ENCODE data around the gene ENPP5.

Gene ENPP5, protein sequence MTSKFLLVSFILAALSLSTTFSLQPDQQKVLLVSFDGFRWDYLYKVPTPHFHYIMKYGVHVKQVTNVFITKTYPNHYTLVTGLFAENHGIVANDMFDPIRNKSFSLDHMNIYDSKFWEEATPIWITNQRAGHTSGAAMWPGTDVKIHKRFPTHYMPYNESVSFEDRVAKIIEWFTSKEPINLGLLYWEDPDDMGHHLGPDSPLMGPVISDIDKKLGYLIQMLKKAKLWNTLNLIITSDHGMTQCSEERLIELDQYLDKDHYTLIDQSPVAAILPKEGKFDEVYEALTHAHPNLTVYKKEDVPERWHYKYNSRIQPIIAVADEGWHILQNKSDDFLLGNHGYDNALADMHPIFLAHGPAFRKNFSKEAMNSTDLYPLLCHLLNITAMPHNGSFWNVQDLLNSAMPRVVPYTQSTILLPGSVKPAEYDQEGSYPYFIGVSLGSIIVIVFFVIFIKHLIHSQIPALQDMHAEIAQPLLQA

DNA sequence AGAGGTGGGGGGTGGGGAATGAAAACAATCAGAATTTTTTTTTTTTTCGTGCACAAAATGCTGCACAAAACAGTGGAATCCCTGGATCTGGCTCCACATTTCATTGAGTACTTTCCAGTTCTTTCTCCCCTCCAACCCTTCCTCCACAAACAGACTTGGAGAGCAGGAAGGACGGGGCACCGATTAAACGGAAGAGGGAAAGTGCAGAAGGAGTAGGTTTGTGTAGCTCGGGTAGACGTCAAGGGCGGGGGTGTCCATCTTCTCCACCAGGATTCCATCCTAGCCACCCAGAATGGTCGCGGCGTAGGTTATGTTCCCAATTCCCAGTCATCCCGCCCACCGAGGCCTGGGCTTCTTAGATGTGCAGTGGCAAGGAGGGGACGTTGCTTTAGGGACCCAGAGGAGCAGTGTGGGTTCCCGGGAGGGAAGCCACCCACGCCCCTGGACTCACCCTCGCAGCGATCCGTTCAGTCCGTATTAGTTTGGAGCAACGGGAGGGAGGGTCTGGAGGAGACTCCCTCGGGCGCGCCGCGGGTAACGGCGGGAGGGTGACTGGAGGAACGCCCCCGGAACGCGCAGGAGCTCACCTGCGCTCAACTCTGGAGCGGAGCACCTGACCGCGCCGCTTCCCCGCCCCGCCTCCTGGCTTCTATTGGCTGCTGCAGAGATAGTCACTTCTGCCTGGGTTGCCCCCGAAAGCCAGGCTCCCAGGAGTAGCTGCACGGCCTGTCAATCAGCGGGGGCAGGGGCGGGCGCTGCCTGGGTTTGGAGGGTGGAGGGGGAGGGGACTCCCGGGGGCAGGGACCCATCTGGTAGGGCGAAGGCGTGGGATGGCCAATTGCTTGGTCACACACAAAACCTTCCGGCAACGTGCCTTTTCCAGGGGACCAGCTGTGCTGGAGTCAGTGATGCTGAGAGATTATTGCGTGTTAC, at the start of gene ENPP5:
Gene ENPP5, minus strand, starts transcription at position 624 of the 933 bp plus-strand sequence. CDS start 2,718 bp downstream, outside the sequence.
- peak within 1 kb of the TSS; percentile 81 for H3K4me3 ChIP-seq (ENCODE audit: low read length)
- TF ChIP-seq, protein P1, sequence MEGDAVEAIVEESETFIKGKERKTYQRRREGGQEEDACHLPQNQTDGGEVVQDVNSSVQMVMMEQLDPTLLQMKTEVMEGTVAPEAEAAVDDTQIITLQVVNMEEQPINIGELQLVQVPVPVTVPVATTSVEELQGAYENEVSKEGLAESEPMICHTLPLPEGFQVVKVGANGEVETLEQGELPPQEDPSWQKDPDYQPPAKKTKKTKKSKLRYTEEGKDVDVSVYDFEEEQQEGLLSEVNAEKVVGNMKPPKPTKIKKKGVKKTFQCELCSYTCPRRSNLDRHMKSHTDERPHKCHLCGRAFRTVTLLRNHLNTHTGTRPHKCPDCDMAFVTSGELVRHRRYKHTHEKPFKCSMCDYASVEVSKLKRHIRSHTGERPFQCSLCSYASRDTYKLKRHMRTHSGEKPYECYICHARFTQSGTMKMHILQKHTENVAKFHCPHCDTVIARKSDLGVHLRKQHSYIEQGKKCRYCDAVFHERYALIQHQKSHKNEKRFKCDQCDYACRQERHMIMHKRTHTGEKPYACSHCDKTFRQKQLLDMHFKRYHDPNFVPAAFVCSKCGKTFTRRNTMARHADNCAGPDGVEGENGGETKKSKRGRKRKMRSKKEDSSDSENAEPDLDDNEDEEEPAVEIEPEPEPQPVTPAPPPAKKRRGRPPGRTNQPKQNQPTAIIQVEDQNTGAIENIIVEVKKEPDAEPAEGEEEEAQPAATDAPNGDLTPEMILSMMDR (IDR thresholded peaks at IDR 0.05; ENCODE audit: low read depth, low read length, poor library complexity, severe bottlenecking): no peak
- TF ChIP-seq EZH2phosphoT487 (IDR thresholded peaks at IDR 0.05; ENCODE audit: borderline replicate concordance, low read length): no peak
- no peaks in the 10 kb centered on the region for H3K79me2 ChIP-seq (ENCODE audit: control insufficient read depth, low read length)
- H3K4me1 ChIP-seq (ENCODE audit: control insufficient read depth, low read length): peaks cover 8% of the 10 kb centered on the region
- no peaks in the 10 kb centered on the region for H4K20me1 ChIP-seq (ENCODE audit: control insufficient read depth, insufficient read depth, low read depth, low read length)
- no peaks in the 10 kb centered on the region for H3K9me3 ChIP-seq (ENCODE audit: control insufficient read depth, insufficient read depth, low read length)
- no peaks in the 10 kb centered on the region for H3F3A ChIP-seq (ENCODE audit: control insufficient read depth, insufficient read depth)
- H3K27me3 ChIP-seq (ENCODE audit: control insufficient read depth, low read length): peaks cover 3% of the 10 kb centered on the region; the same call in 1 of the 2 replicates
- H3K27ac ChIP-seq (ENCODE audit: low read depth, low read length): no peak within 1 kb of the TSS
- peak within 1 kb of the TSS; percentile 78 for H3K4me2 ChIP-seq (ENCODE audit: low read length)
- no peaks in the 10 kb centered on the region for H3K9me2 ChIP-seq (replicated peaks; ENCODE audit: control insufficient read depth, low read length)
- H3K36me3 ChIP-seq (ENCODE audit: control insufficient read depth, low read length): no peaks in the 10 kb centered on the region

DNA sequence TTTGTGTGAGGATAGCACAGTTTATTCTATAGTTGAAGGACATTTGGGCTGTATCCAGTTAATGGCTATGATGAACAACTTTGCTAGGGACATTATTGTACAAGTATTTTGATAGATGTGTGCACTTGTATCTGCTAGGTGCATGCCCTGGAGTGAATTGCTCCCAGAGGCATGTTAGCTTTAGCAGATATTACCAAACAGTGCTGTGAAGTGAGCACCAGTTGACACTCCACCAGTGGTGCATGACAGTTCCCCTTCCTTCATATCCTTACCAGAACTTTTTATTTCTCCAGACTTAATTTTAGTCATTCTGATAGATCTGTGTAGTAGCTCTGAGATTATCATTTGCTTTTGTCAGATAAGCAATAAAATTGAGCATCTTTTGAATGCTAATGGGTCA, 48.9 kb upstream of the ENPP5 start:
- TF ChIP-seq, protein P1 (IDR thresholded peaks at IDR 0.05; ENCODE audit: low read depth, low read length, poor library complexity, severe bottlenecking): no peak
- no peak for TF ChIP-seq EZH2phosphoT487 (IDR thresholded peaks at IDR 0.05; ENCODE audit: borderline replicate concordance, low read length)

DNA sequence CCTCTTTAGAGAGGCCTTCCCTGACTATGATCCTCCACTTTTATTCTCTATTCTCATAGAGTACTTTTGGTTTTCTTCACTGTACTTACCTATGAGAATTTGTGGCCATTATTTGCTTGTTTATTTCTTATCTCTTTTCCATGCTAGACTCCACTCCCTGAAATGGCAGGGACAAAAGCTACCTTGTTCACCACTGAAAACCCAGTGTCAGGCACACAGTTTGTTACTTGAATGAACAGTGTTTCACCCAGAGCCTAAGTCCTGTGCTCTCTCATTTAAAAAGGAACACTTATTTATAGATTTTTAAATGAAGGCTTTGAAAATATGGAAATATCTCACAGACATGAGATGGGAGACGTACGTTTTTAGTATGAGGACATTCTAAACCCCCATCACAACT, 47.7 kb upstream of the ENPP5 start:
- no peaks in the 10 kb centered on the region for H3K27me3 ChIP-seq (ENCODE audit: control insufficient read depth, low read length)
- H3K79me2 ChIP-seq (ENCODE audit: control insufficient read depth, low read length): no peaks in the 10 kb centered on the region
- no peaks in the 10 kb centered on the region for H3K9me3 ChIP-seq (ENCODE audit: control insufficient read depth, insufficient read depth, low read length)
- H3K4me1 ChIP-seq (ENCODE audit: control insufficient read depth, low read length): peaks cover 43% of the 10 kb centered on the region
- H3K36me3 ChIP-seq (ENCODE audit: control insufficient read depth, low read length): no peaks in the 10 kb centered on the region
- no peak overlapping the region for H3K4me2 ChIP-seq (ENCODE audit: low read length)
- no peaks in the 10 kb centered on the region for H3F3A ChIP-seq (ENCODE audit: control insufficient read depth, insufficient read depth)
- TF ChIP-seq, protein P1 (IDR thresholded peaks at IDR 0.05; ENCODE audit: low read depth, low read length, poor library complexity, severe bottlenecking): no peak
- TF ChIP-seq EZH2phosphoT487 (IDR thresholded peaks at IDR 0.05; ENCODE audit: borderline replicate concordance, low read length): no peak
- H3K4me3 ChIP-seq (ENCODE audit: low read length): no peak overlapping the region
- H3K27ac ChIP-seq (ENCODE audit: low read depth, low read length): no peak overlapping the region
- no peaks in the 10 kb centered on the region for H3K9me2 ChIP-seq (replicated peaks; ENCODE audit: control insufficient read depth, low read length)
- H4K20me1 ChIP-seq (ENCODE audit: control insufficient read depth, insufficient read depth, low read depth, low read length): no peaks in the 10 kb centered on the region

More for the DNA sequence above, 48.9 kb upstream of the ENPP5 start:
- H4K20me1 ChIP-seq (ENCODE audit: control insufficient read depth, insufficient read depth, low read depth, low read length): no peaks in the 10 kb centered on the region
- peaks cover 43% of the 10 kb centered on the region for H3K4me1 ChIP-seq (ENCODE audit: control insufficient read depth, low read length)
- H3K4me3 ChIP-seq (ENCODE audit: low read length): peak overlapping the region; percentile 7; the same call in 1 of the 2 replicates
- no peaks in the 10 kb centered on the region for H3K79me2 ChIP-seq (ENCODE audit: control insufficient read depth, low read length)
- H3K9me3 ChIP-seq (ENCODE audit: control insufficient read depth, insufficient read depth, low read length): no peaks in the 10 kb centered on the region
- no peaks in the 10 kb centered on the region for H3F3A ChIP-seq (ENCODE audit: control insufficient read depth, insufficient read depth)
- no peaks in the 10 kb centered on the region for H3K27me3 ChIP-seq (ENCODE audit: control insufficient read depth, low read length)
- H3K4me2 ChIP-seq (ENCODE audit: low read length): peak overlapping the region; percentile 66
- no peaks in the 10 kb centered on the region for H3K36me3 ChIP-seq (ENCODE audit: control insufficient read depth, low read length)
- H3K9me2 ChIP-seq (replicated peaks; ENCODE audit: control insufficient read depth, low read length): no peaks in the 10 kb centered on the region
- H3K27ac ChIP-seq (ENCODE audit: low read depth, low read length): peak overlapping the region; percentile 78

All from DOHH2 (cell line).